ENCODE data around the gene CFAP210. TPM values are rescaled to one million over a fixed set of nuclear protein-coding genes. Genes with fewer than 3 reads are reported as not detected.

The CFAP210 gene
- total RNA-seq, 2 experiments from 2014 or later = not detected

DNA sequence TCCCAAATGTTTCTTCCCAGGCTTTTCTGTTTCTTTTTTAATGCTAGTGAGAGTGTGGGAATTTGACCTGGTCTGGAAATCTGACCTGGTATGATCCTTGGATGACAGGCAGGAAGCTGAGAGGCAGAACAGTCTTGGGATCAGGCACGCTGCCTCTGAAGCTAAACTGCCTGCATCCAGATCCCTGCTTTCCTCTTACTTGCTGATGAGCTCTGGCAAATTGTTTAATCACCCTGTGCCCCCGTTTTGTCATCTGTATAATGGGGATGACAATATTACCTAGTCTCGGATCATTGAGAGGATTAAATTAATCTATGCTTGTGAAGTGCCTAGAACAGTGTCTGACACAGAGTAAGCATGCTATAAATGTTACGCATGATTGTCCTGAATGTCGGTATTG lies 42.7 kb upstream of the CFAP210 start:
- no peak overlapping the region for H3K4me3 Mint-ChIP-seq
- peaks cover 16% of the 10 kb centered on the region for H3K4me1 Mint-ChIP-seq (ENCODE audit: low read depth)
- no peaks in the 10 kb centered on the region for H3K9me3 Mint-ChIP-seq
- POLR2A ChIA-PET = no interaction called here
- H3K27me3 Mint-ChIP-seq = peaks cover 17% of the 10 kb centered on the region
- intact Hi-C loops (cut with micrococcal nuclease) = no loop called here
- CTCF ChIA-PET = no interaction called here
- TF ChIP-seq CTCF (IDR thresholded peaks at IDR 0.05) = no peak
- ATAC-seq = no peak
- peaks cover 24% of the 10 kb centered on the region for H3K36me3 Mint-ChIP-seq (ENCODE audit: low read depth)
- no peak overlapping the region for H3K27ac Mint-ChIP-seq
- DNase-seq = no peak

DNA sequence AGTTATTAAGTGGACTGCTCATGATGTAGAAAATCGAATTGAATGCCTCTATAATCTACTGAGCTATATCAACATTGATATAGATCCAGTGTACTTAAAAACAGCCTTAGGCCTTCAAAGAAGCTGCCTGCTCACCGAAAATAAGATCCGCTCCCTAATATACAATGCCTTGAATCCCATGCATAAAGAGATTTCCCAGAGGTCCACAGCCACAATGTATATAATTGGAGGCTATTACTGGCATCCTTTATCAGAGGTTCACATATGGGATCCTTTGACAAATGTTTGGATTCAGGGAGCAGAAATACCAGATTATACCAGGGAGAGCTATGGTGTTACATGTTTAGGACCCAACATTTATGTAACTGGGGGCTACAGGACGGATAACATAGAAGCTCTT lies 41.4 kb upstream of the CFAP210 start:
- Mint-ChIP-seq H3K4me3 (peak overlapping the region; percentile 43), H3K36me3 (ENCODE audit: low read depth) (peaks cover 19% of the 10 kb centered on the region), H3K4me1 (ENCODE audit: low read depth) (peaks cover 16% of the 10 kb centered on the region), H3K9me3 (no peaks in the 10 kb centered on the region), H3K27ac (no peak overlapping the region), H3K27me3 (peaks cover 17% of the 10 kb centered on the region)
- ChIA-PET CTCF (interaction anchor here (1.5 kb wide), 1 partner anchor 10 kb away, joined by 4 read pairs; no protein-coding TSS in a partner anchor), POLR2A (interaction anchor here (1.1 kb wide), 2 partner anchors 10 to 41 kb away, joined by 3 read pairs; partner anchors contain the start of genes CFAP210 and PHOSPHO2)
- intact Hi-C loops (cut with micrococcal nuclease) = no loop called here
- no peak for ATAC-seq
- no peak for DNase-seq
- TF ChIP-seq CTCF (IDR thresholded peaks at IDR 0.05) = no peak

DNA sequence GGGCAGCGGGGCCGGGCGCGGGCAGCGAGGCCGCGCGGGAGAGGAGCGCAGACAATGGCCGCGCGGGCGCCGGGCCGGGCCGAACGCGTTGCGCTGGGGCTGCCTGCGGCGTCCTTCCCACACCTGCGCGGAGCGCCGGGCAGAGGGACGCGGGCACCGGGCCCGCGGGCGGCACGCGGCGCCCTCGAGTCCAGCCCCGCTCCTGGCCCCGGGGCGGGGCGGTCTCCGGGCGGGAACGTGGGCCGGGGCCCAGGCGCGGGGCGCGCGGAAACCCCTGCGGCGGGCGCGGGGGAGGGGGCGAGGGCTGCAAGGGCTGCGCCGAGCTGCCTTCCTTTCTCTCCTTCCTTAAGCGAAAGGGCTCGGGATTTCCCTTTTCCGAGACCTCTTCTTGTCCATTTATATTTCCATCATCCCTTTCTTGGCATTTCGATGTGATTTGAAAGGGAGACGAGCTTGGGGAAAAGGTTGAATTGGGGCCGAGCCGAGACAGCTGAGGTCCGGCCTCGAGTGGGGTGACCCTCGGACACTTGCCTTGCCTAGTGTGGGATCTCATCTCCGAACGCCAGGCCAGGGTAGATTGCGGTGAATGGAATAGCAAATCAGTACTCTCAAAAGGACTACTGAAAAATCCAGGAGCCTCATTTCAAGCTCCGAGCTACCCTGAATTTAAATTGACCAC lies 40.1 kb upstream of the CFAP210 start:
- intact Hi-C loops (cut with micrococcal nuclease) = no loop called here
- DNase-seq (peak; percentile 27), ATAC-seq (peak; percentile 56)
- TF ChIP-seq CTCF (IDR thresholded peaks at IDR 0.05) = no peak
- H3K9me3 Mint-ChIP-seq = no peaks in the 10 kb centered on the region
- H3K4me1 Mint-ChIP-seq (ENCODE audit: low read depth) = peaks cover 16% of the 10 kb centered on the region
- H3K36me3 Mint-ChIP-seq (ENCODE audit: low read depth) = peaks cover 14% of the 10 kb centered on the region
- POLR2A ChIA-PET = interaction anchor here (0.6 kb wide), 1 partner anchor 9 kb away, joined by 3 read pairs; no protein-coding TSS in a partner anchor
- peaks cover 17% of the 10 kb centered on the region for H3K27me3 Mint-ChIP-seq
- H3K27ac Mint-ChIP-seq = no peak overlapping the region
- CTCF ChIA-PET = interaction anchor here (0.7 kb wide), 1 partner anchor 431 kb away, joined by 3 read pairs; no protein-coding TSS in a partner anchor
- H3K4me3 Mint-ChIP-seq = peak overlapping the region; percentile 75

DNA sequence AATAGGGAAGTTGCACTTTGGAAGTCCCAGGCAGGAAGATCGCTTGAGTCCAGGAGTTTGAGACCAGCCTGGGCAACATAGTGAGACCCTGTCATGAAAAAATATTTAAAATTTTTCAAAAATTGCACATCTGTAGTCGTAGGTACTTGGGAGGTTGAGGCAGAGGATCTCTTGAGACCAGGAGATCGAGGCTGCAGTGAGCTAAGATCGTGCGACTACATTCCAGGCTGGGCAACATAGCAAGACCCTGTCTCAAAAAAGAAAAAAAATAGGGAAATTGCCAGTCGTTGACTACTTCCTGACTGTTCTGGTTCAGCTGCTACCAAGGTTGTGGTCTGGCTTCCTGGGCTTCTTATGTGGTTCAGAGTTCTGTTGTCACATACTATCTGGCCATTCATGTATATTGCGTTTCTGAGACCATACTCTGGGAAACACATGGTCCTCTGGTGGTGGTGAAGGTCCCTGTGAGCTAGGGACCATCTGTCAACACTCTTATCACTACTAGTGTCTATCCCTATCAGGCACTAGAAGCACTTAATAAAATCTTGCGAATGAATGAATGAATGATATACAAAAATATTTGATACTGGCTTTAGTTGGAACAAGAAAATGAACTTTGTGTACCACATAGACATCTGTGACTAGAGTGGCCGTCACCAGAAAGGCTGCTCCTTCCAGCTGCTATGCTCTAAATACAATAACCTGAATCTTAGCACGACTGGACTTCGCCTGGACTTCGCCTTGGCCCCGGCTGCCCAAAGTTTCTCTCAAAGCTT lies 38.6 kb upstream of the CFAP210 start:
- H3K9me3 Mint-ChIP-seq = no peaks in the 10 kb centered on the region
- H3K27me3 Mint-ChIP-seq = peaks cover 17% of the 10 kb centered on the region
- H3K36me3 Mint-ChIP-seq (ENCODE audit: low read depth) = peaks cover 9% of the 10 kb centered on the region
- DNase-seq (peak; percentile 4), ATAC-seq (peak; percentile 8)
- POLR2A ChIA-PET = no interaction called here
- H3K4me3 Mint-ChIP-seq = peak overlapping the region; percentile 74
- H3K4me1 Mint-ChIP-seq (ENCODE audit: low read depth) = peaks cover 14% of the 10 kb centered on the region
- H3K27ac Mint-ChIP-seq = no peak overlapping the region
- intact Hi-C loops (cut with micrococcal nuclease) = no loop called here
- TF ChIP-seq CTCF (IDR thresholded peaks at IDR 0.05) = no peak
- CTCF ChIA-PET = interaction anchor here (0.8 kb wide), 1 partner anchor 10 kb away, joined by 3 read pairs; no protein-coding TSS in a partner anchor

DNA sequence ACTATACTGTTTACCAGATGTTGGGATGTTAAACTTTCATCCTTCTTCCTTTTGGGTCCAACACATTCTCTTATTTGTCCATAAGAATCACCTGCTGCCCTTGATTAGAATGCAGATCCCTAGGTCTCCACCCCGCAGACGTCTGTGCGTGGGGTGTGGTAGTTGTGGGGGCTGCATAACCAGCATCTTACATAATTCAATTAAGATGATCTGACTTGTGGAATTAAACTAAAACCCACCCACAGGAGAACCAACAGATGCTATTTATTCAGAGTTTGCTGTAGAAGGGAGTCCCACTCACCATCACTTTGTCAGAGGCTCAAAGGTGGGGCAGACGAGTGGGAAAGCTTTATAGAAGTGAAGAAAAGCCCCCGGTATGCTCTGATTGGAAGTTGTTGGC lies 37.9 kb upstream of the CFAP210 start:
- Mint-ChIP-seq H3K4me3 (no peak overlapping the region), H3K9me3 (no peaks in the 10 kb centered on the region), H3K4me1 (ENCODE audit: low read depth) (peaks cover 14% of the 10 kb centered on the region), H3K36me3 (ENCODE audit: low read depth) (peaks cover 9% of the 10 kb centered on the region), H3K27me3 (peaks cover 17% of the 10 kb centered on the region), H3K27ac (no peak overlapping the region)
- POLR2A ChIA-PET = interaction anchor here (0.5 kb wide), 1 partner anchor 1293 kb away, joined by 3 read pairs; no protein-coding TSS in a partner anchor
- no peak for TF ChIP-seq CTCF (IDR thresholded peaks at IDR 0.05)
- DNase-seq (no peak), ATAC-seq (no peak)
- intact Hi-C loops (cut with micrococcal nuclease) = no loop called here
- CTCF ChIA-PET = no interaction called here
